Stimulated activated naive CD8-positive, alpha-beta T cell treated with anti-CD3 and anti-CD28 coated beads, Interleukin-15, amount 100 ng/mL, for 72 hours (primary cell): ENCODE results near the gene TAT.

Experiments
- ATAC-seq: fragments of 150-1000 bp; cut with Tn5 transposase; 2 replicates; pipeline ENCODE4 v1.10.0; 2021; ENCODE audit warnings: mild to moderate bottlenecking, moderate library complexity
- DNase-seq, 2 donors: peaks; one replicate each; pipeline ENCODE4 v3.0.0; 2021 to 2022
- H3K27ac Mint-ChIP-seq, 2 donors: one replicate each; pipeline ENCODE4 v1.8.0; 2022; ENCODE audit warnings: mild to moderate bottlenecking in 2 of 2, mixed read lengths in 2 of 2, moderate library complexity in 2 of 2
- H3K27me3 Mint-ChIP-seq: one replicate; pipeline ENCODE4 v1.8.0; 2022; ENCODE audit warnings: mixed read lengths
- H3K4me1 Mint-ChIP-seq: one replicate; pipeline ENCODE4 v1.8.0; 2022; ENCODE audit warnings: mild to moderate bottlenecking, mixed read lengths
- H3K4me3 Mint-ChIP-seq, 2 donors: one replicate each; pipeline ENCODE4 v1.8.0; 2022; ENCODE audit warnings: mild to moderate bottlenecking in 2 of 2, mixed read lengths in 2 of 2, moderate library complexity in 1 of 2
- H3K9me3 Mint-ChIP-seq, 2 donors: one replicate each; pipeline ENCODE4 v1.8.0; 2022; ENCODE audit warnings: mixed read lengths in 2 of 2

Gene TAT

GRCh38 chr16:71528863-71529262, 48.0 kb downstream of the TAT start:
- Mint-ChIP-seq H3K4me3 (no peak overlapping the region), H3K4me1 (peaks cover 9% of the 10 kb centered on the region), H3K27ac (peak overlapping the region in 1 of 2 donors; percentile 42), H3K9me3 (no peaks in the 10 kb centered on the region), H3K27me3 (peaks cover 29% of the 10 kb centered on the region)
- DNase-seq (no peak), ATAC-seq (no peak)

GRCh38 chr16:71528257-71528656, 48.6 kb downstream of the TAT start:
- H3K4me1 Mint-ChIP-seq, result peaks cover 9% of the 10 kb centered on the region
- H3K27ac Mint-ChIP-seq, result no peak overlapping the region
- H3K27me3 Mint-ChIP-seq, result peaks cover 29% of the 10 kb centered on the region
- DNase-seq (no peak), ATAC-seq (no peak)
- no peak overlapping the region for H3K4me3 Mint-ChIP-seq
- H3K9me3 Mint-ChIP-seq, result no peaks in the 10 kb centered on the region

- Mint-ChIP-seq H3K4me3 (peak within 1 kb of the TSS in 1 of 2 donors; percentile 47), H3K4me1 (peaks cover 9% of the 10 kb centered on the region), H3K27ac (no peak within 1 kb of the TSS), H3K27me3 (peaks cover 29% of the 10 kb centered on the region), H3K9me3 (no peaks in the 10 kb centered on the region)
- DNase-seq (no peak), ATAC-seq (peak; percentile 63)
Observed at GRCh38 chr16:71526111-71526631, 50.7 kb downstream of the TAT start, which contains the start of gene CHST4. CHST4 (plus strand) TSS chr16:71526426; CDS start chr16:71536678, 10,252 bp downstream.

GRCh38 chr16:71524566-71525553, 52.0 kb downstream of the TAT start:
- peaks cover 9% of the 10 kb centered on the region for H3K4me1 Mint-ChIP-seq
- peaks cover 29% of the 10 kb centered on the region for H3K27me3 Mint-ChIP-seq
- DNase-seq (no peak), ATAC-seq (no peak)
- no peak overlapping the region for H3K4me3 Mint-ChIP-seq
- H3K27ac Mint-ChIP-seq, result no peak overlapping the region
- no peaks in the 10 kb centered on the region for H3K9me3 Mint-ChIP-seq

- Mint-ChIP-seq H3K4me1 (no peaks in the 10 kb centered on the region), H3K27ac (no peak overlapping the region), H3K27me3 (no peaks in the 10 kb centered on the region), H3K4me3 (no peak overlapping the region), H3K9me3 (no peaks in the 10 kb centered on the region)
- DNase-seq, result no peak
- ATAC-seq, result no peak
Observed at GRCh38 chr16:71520550-71520949, 56.3 kb downstream of the TAT start.
